Tibial artery (tissue), 4 donors: Measurements from ENCODE around the gene PITPNM3.

ENCODE experiments used
- DNase-seq, 2 donors: peaks; one replicate each; pipeline ENCODE4 v3.0.0-alpha.2; 2019
- H3K27ac ChIP-seq, 2 donors: fragments of 200-600 bp; sonication (generic) in 1 of 2; 1 replicate in 1 of 2; 2 replicates in 1 of 2; pipeline ENCODE4 v1.5.1; 2018 to 2019; ENCODE audit warnings: mild to moderate bottlenecking in 1 of 2
- H3K27me3 ChIP-seq, 2 donors: fragments of 200-600 bp; sonication (generic) in 1 of 2; one replicate each; pipeline versions ENCODE4 v1.5.1 to v1.6.0; 2016 to 2019
- H3K36me3 ChIP-seq, 3 donors: fragments of 200-600 bp; sonication (generic) in 2 of 3; one replicate each; pipeline ENCODE4 v1.5.1; 2016 to 2019; ENCODE audit warnings: mild to moderate bottlenecking in 2 of 3
- H3K4me1 ChIP-seq, 4 donors: fragments of 200-600 bp; sonication (generic) in 2 of 4; 1 replicate in 3 of 4; 2 replicates in 1 of 4; pipeline ENCODE4 v1.5.1; 2016 to 2019
- H3K4me3 ChIP-seq, 2 donors: fragments of 200-600 bp; sonication (generic) in 1 of 2; 1 replicate in 1 of 2; 2 replicates in 1 of 2; pipeline ENCODE4 v1.5.1; 2018 to 2019; ENCODE audit warnings: mild to moderate bottlenecking in 2 of 2
- H3K9me3 ChIP-seq, 3 donors: fragments of 200-600 bp; sonication (generic) in 1 of 3; one replicate each; pipeline ENCODE4 v1.5.1; 2016 to 2019
- intact Hi-C: fragments of 100-400 bp; cut with DNase I; formaldehyde crosslinking; loops from one replicate; pipeline ENCODE4 v1.15.0; 2023; ENCODE audit warnings: low total_unique reads
- TF ChIP-seq, protein P1 (sequence below), 2 experiments: fragments of 200-600 bp in 1 of 2; fragments of 450-650 bp in 1 of 2; IDR thresholded peaks; one replicate each; pipeline ENCODE4 v1.5.1; 2017 to 2019; ENCODE audit warnings: antibody characterized with exemption in 2 of 2, mild to moderate bottlenecking in 1 of 2, moderate library complexity in 1 of 2

PITPNM3 gene

DNA sequence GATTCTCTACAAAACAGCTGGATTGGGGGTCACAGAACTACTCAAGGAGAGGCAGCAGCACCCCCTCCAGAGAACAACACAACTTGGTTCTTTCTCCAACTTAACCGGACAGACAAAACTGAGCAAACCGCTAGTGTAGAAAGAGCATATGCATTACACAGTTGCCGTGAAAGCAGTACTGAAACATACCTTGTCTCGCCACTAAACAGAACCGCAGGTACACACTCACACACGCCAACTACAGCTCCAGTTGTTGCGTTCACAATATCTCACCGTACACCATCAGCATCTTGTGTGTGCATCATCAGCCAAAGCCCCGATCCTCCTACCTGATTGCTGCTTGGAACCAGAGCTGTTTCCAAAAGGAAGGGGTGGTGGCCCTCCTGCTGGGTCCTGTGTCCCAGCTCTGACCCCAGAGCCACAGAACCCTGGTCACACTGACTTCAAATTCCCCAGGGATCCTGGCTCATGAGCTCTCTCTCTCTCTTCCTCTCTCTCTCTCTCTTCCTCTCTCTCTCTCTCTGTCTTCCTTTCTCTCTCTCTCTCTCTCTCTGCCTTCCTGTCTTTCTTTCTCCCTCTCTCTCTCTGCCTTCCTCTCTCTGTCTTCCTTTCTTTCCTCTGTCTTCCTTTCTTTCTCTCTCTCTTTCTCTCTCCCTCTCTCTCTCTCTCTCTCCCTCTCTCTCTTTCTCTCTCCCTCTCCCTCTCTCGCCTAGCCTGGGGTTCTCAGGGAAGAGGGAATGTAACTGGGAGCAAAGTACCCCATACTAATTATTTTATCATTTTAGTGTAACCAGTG, 103.7 kb downstream of the PITPNM3 start:
- H3K4me3 ChIP-seq = no peak overlapping the region
- peaks cover 0 to 31% of the 10 kb centered on the region in 2 donors for H3K27me3 ChIP-seq
- TF ChIP-seq, protein P1, sequence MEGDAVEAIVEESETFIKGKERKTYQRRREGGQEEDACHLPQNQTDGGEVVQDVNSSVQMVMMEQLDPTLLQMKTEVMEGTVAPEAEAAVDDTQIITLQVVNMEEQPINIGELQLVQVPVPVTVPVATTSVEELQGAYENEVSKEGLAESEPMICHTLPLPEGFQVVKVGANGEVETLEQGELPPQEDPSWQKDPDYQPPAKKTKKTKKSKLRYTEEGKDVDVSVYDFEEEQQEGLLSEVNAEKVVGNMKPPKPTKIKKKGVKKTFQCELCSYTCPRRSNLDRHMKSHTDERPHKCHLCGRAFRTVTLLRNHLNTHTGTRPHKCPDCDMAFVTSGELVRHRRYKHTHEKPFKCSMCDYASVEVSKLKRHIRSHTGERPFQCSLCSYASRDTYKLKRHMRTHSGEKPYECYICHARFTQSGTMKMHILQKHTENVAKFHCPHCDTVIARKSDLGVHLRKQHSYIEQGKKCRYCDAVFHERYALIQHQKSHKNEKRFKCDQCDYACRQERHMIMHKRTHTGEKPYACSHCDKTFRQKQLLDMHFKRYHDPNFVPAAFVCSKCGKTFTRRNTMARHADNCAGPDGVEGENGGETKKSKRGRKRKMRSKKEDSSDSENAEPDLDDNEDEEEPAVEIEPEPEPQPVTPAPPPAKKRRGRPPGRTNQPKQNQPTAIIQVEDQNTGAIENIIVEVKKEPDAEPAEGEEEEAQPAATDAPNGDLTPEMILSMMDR (IDR thresholded peaks at IDR 0.05) = no peak
- peaks cover 0 to 19% (median 11%) of the 10 kb centered on the region in 4 donors for H3K4me1 ChIP-seq
- no peak for DNase-seq
- H3K9me3 ChIP-seq = no peaks in the 10 kb centered on the region
- intact Hi-C loops = no loop called here
- H3K27ac ChIP-seq = no peak overlapping the region
- H3K36me3 ChIP-seq = no peaks in the 10 kb centered on the region

DNA sequence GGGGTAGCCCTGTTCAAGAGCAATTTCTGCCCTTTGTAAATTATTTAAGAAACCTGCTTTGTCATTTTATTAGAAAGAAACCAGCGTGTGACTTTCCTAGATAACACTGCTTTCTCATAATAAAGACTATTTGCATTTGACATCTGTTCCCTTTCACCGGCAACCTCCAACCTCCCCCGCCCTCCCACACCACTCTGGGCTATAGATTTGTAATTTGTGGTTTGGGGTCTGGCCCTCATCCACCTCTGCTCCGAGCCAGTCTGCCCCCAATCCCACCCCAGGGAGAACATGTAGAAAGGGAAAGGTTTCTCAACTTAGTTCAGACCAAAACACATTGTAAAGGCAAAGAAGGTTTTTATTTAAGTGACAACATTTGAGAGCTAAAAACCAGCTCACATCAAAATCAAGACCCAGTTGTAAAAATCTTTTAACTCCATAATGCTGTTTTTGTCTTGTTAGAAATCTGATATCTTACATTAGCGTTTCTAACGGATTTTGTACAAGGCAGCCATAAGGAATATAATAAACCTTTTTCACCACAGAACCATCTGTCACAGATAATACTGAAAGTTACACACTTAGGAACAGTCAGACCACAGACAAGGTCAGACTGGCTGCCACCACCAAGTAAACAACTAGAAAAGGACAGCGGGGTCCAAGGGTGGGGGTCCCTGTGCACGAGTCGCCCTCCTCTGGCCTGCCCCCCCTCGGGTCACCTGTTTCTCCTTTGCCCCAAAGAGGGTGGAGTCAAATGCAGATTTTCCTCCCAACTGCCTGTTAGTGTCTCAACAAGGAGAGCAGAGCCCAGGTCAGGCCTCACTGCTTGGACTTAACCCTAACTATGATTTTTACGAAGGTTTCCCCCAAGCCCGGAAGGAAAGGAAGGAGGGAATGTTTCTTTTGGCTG, 105.2 kb downstream of the PITPNM3 start:
- Histone ChIP-seq H3K9me3 (no peaks in the 10 kb centered on the region), H3K4me1 (peaks cover 0 to 8% (median 6%) of the 10 kb centered on the region in 4 donors), H3K27ac (no peak overlapping the region), H3K27me3 (peaks cover 0 to 26% of the 10 kb centered on the region in 2 donors), H3K4me3 (no peak overlapping the region), H3K36me3 (no peaks in the 10 kb centered on the region)
- no peak for DNase-seq
- intact Hi-C loops = no loop called here
- TF ChIP-seq, protein P1 (IDR thresholded peaks at IDR 0.05) = no peak

DNA sequence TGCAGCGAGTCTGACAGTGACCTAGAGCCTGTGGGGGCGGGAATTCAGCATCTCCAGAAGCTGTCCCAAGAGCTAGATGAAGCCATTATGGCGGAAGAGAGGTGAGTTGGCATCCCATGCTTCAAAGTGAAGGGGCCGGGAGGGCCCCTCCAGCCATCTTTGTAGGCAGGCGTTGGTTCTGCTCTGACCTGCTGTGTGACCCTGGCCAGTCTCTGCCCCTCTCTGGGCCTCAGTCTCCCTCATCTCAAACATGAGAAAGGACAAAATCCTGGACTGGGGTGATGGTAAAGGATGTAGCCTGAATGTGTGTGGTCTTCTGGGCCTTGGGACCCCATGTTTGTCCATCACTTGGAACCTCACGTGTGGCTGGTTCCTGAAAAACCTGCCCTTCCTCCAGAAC, 107.0 kb downstream of the PITPNM3 start:
- peaks cover 0 to 6% (median 4%) of the 10 kb centered on the region in 4 donors for H3K4me1 ChIP-seq
- no peaks in the 10 kb centered on the region for H3K9me3 ChIP-seq
- no peak overlapping the region for H3K4me3 ChIP-seq
- H3K27me3 ChIP-seq = peaks cover 0 to 7% of the 10 kb centered on the region in 2 donors
- H3K36me3 ChIP-seq = no peaks in the 10 kb centered on the region
- TF ChIP-seq, protein P1 (IDR thresholded peaks at IDR 0.05) = no peak
- no peak overlapping the region for H3K27ac ChIP-seq
- intact Hi-C loops = no loop called here
- DNase-seq = no peak

DNA sequence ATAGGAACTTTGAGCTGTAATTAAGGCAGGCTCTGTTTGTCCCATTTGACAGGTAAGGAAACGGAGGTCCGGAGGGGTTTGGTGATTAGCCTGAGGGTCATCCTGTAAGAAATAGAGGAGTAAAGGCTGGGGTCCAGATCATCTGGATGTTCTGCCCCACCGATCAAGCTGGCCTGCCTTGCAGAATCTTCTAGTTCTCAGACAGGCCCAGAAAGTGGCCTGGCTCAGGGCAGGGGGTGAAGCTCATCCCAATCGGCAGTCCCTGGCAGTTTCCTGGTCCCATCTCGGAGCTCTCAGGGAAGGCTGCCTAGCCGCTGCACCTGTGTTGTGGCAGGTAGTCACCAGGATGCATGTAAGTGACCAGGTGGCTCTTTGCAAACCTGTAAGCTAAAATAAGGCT, 107.9 kb downstream of the PITPNM3 start:
- TF ChIP-seq, protein P1 (IDR thresholded peaks at IDR 0.05) = no peak
- H3K4me3 ChIP-seq = no peak overlapping the region
- intact Hi-C loops = no loop called here

DNA sequence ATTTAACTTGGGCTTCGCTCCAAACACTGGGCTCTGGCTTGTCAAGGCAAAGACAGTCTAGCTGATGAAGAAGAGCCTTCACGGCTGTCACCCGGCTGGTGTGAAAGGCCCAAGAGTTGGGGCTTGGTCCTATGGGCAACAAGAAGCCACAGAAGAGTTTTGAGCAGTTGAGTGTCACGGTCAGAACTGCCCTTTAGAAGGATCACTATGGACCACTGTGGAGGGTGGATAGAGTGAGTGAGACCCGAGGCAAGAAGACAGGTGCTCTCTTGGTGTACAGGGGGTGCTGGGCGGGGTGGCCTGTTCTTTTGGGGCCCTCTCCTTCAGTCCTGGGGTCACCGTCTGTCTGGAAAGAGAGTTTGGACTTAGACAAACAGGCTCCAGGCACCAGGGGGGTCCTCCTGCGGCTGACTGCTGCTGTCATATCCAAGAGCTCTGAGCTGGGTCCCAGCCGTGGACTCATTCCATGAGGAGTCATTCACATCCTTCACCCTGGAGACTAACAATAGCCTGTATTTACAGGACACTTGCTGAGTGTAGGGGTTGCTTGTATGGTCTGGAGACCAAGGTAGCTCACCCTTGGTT, 109.7 kb downstream of the PITPNM3 start:
- Histone ChIP-seq H3K4me1 (peaks cover 0 to 16% (median 13%) of the 10 kb centered on the region in 4 donors), H3K9me3 (no peaks in the 10 kb centered on the region), H3K27ac (no peak overlapping the region), H3K36me3 (no peaks in the 10 kb centered on the region), H3K27me3 (peaks cover 0 to 3% of the 10 kb centered on the region in 2 donors), H3K4me3 (no peak overlapping the region)
- TF ChIP-seq, protein P1 (IDR thresholded peaks at IDR 0.05) = no peak
- intact Hi-C loops = no loop called here
- DNase-seq = no peak

More for the DNA sequence above, 107.9 kb downstream of the PITPNM3 start:
- Histone ChIP-seq H3K27me3 (peaks cover 0 to 1% of the 10 kb centered on the region in 2 donors), H3K9me3 (no peaks in the 10 kb centered on the region), H3K4me1 (peaks cover 0 to 12% (median 11%) of the 10 kb centered on the region in 4 donors), H3K27ac (no peak overlapping the region), H3K36me3 (no peaks in the 10 kb centered on the region)
- no peak for DNase-seq
